Suprapubic skin (tissue), 4 donors: ENCODE results near the gene TOR2A. TPM values are rescaled to one million over a fixed set of nuclear protein-coding genes. Genes with fewer than 3 reads are reported as not detected.

Experiments used
- DNase-seq, 2 donors: peaks; one replicate each; pipeline ENCODE4 v3.0.0-alpha.2; 2019; ENCODE audit warnings: low spot score in 2 of 2
- H3K27ac ChIP-seq: fragments of 200-600 bp; sonication (generic); one replicate; pipeline ENCODE4 v1.5.1; 2019
- H3K27me3 ChIP-seq: fragments of 200-600 bp; sonication (generic); one replicate; pipeline ENCODE4 v1.5.1; 2019
- H3K36me3 ChIP-seq: fragments of 200-600 bp; sonication (generic); one replicate; pipeline ENCODE4 v1.5.1; 2019
- H3K4me1 ChIP-seq: fragments of 200-600 bp; sonication (generic); one replicate; pipeline ENCODE4 v1.5.1; 2019
- H3K4me3 ChIP-seq: fragments of 200-600 bp; sonication (generic); one replicate; pipeline ENCODE4 v1.5.1; 2019; ENCODE audit warnings: mild to moderate bottlenecking
- H3K9me3 ChIP-seq: fragments of 200-600 bp; sonication (generic); one replicate; pipeline ENCODE4 v1.5.1; 2019
- EP300 ChIP-seq: sonication (generic); formaldehyde crosslinking; IDR thresholded peaks from one replicate; pipeline ENCODE4 v1.6.1; 2017; ENCODE audit warnings: antibody characterized with exemption
- POLR2A ChIP-seq, 2 donors: fragments of 450-650 bp; IDR thresholded peaks; one replicate each; pipeline ENCODE4 v1.6.1; 2017; ENCODE audit warnings: antibody characterized with exemption in 2 of 2, mild to moderate bottlenecking in 2 of 2, moderate library complexity in 2 of 2
- POLR2AphosphoS5 ChIP-seq, 3 donors: sonication (generic); formaldehyde crosslinking; IDR thresholded peaks; one replicate each; pipeline ENCODE4 v1.6.1; 2017; ENCODE audit warnings: antibody characterized with exemption in 3 of 3
- WGBS: methylation state at CpG from one replicate; pipeline ENCODE4 v1.1.5; 2018; 5-methylcytosine and 5-hydroxymethylcytosine counted together
- total RNA-seq, 4 donors: library from RNA; depleted of rRNA; stranded (reverse); fragments of >200 nt; gene quantifications; one replicate each; pipeline ENCODE4 v1.1.0, GENCODE V29; 2016
- TF ChIP-seq, protein P1 (sequence below), 2 donors: fragments of 200-600 bp in 1 of 2; fragments of 450-650 bp in 1 of 2; sonication (generic) in 1 of 2; IDR thresholded peaks; one replicate each; pipeline ENCODE4 v1.5.1; 2016 to 2019; ENCODE audit warnings: antibody characterized with exemption in 2 of 2, mild to moderate bottlenecking in 1 of 2, moderate library complexity in 1 of 2

TOR2A gene
- total RNA-seq, 4 donors from 2014 or later: 16.1 to 24.3 (median 19.3) TPM

DNA sequence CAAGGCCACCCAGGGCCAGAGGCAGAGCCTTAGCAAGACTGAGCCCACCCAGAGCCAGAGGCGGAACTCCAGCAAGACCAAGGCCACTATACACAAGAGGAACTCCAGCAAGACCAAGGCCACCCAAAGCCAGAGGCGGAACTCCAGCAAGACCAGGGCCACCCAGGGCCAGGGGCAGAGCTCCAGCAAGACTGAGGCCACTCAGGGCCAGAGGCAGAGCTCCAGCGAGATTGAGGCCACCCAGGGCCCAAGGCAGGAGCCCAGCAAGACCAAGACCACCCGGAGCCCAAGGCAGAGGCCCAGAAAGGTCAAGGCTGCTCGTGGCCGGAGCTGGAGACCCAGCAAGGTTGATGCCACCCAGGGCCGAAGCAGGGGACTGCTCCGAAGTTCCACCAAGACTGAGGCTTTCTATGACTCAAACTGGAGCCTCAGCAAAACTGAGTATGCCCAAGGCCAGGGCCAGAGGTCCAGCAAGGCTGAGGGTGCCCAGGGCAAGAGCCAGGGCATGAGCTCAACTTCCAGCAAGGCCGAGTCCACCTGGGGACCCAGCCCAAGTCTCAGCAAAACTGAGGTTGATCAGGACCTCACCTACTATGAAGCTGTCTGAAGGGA is 4.2 kb downstream of the TOR2A start:
- Histone ChIP-seq H3K27me3 (no peaks in the 10 kb centered on the region), H3K4me1 (peaks cover 17% of the 10 kb centered on the region), H3K27ac (no peak overlapping the region), H3K4me3 (no peak overlapping the region), H3K9me3 (no peaks in the 10 kb centered on the region), H3K36me3 (peaks cover 30% of the 10 kb centered on the region)
- WGBS: 93% methylated on average over 3 of the region's 9 CpGs
- DNase-seq: no peak
- TF ChIP-seq POLR2AphosphoS5 (IDR thresholded peaks at IDR 0.05) (no peak), EP300 (no peak), POLR2A (IDR thresholded peaks at IDR 0.05) (no peak)
- TF ChIP-seq, protein P1, sequence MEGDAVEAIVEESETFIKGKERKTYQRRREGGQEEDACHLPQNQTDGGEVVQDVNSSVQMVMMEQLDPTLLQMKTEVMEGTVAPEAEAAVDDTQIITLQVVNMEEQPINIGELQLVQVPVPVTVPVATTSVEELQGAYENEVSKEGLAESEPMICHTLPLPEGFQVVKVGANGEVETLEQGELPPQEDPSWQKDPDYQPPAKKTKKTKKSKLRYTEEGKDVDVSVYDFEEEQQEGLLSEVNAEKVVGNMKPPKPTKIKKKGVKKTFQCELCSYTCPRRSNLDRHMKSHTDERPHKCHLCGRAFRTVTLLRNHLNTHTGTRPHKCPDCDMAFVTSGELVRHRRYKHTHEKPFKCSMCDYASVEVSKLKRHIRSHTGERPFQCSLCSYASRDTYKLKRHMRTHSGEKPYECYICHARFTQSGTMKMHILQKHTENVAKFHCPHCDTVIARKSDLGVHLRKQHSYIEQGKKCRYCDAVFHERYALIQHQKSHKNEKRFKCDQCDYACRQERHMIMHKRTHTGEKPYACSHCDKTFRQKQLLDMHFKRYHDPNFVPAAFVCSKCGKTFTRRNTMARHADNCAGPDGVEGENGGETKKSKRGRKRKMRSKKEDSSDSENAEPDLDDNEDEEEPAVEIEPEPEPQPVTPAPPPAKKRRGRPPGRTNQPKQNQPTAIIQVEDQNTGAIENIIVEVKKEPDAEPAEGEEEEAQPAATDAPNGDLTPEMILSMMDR (IDR thresholded peaks at IDR 0.05): no peak

DNA sequence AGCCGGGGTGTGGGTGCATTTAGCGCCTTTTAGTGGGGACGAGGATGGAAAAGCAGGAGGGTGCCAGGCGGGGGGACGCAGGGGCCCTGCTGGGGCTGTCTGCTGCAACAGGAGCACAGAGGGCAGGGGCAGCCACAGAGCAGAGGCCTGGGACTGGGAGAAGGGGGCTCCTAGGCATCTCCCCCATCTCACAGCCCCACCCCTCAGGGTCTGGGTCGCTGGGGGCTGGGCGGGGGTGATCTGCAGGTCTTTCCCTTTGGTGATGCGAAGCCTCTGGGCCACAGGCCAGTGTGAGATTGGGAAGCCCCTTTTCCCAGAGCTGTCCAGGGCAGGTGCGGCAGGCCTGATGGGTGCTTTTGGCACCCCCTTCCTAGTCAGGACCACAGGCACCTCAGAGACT is 4.8 kb downstream of the TOR2A start:
- TF ChIP-seq EP300 (no peak), POLR2A (IDR thresholded peaks at IDR 0.05) (no peak), POLR2AphosphoS5 (IDR thresholded peaks at IDR 0.05) (no peak)
- TF ChIP-seq, protein P1 (IDR thresholded peaks at IDR 0.05): no peak
- Histone ChIP-seq H3K4me1 (peaks cover 12% of the 10 kb centered on the region), H3K36me3 (peaks cover 30% of the 10 kb centered on the region), H3K27me3 (no peaks in the 10 kb centered on the region), H3K4me3 (no peak overlapping the region), H3K27ac (no peak overlapping the region), H3K9me3 (no peaks in the 10 kb centered on the region)
- 92% methylated on average over 4 of the region's 9 CpGs for WGBS
- no peak for DNase-seq

DNA sequence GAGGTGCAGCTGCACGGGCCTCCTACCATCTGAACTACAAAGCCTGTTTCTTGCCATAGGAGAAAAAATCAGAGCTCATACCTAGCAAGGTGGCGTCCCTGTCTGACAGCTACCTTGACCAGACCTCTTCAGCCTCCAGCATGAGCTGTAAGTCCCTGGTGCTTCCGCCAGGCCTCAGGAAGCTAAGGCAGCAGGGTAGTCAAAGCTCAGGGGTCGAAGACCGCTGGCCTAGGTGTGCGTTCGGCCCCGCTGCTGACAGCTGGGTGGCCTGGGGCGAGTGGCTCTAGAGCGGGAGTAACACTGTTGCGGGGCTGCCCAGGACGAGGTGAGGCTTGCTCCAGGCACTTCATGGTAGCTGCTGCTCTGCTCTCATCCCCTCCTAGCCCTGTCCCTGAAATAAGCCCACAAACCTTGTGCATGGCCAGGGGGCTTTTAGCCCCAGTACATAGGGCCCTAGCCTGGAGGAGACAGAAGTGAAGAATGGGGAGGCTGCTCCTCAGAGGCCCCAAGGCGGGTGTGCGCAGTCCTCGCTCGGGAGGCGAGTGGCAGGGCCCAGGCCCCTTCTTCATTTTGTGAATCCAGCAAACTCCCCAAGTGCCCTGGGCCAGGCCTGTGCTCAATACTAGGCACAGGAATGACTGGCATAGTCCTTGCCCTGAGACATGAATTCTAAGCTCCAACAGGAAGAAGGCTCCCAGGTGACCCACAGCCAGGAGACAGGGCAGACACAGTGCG is 5.4 kb downstream of the TOR2A start:
- peaks cover 30% of the 10 kb centered on the region for H3K36me3 ChIP-seq
- no peak overlapping the region for H3K4me3 ChIP-seq
- no peak overlapping the region for H3K27ac ChIP-seq
- DNase-seq: no peak
- TF ChIP-seq POLR2A (IDR thresholded peaks at IDR 0.05) (no peak), POLR2AphosphoS5 (IDR thresholded peaks at IDR 0.05) (no peak), EP300 (no peak)
- TF ChIP-seq, protein P1 (IDR thresholded peaks at IDR 0.05): no peak
- H3K4me1 ChIP-seq: peaks cover 15% of the 10 kb centered on the region
- H3K9me3 ChIP-seq: no peaks in the 10 kb centered on the region
- 97% methylated on average over 6 of the region's 18 CpGs for WGBS
- H3K27me3 ChIP-seq: no peaks in the 10 kb centered on the region

DNA sequence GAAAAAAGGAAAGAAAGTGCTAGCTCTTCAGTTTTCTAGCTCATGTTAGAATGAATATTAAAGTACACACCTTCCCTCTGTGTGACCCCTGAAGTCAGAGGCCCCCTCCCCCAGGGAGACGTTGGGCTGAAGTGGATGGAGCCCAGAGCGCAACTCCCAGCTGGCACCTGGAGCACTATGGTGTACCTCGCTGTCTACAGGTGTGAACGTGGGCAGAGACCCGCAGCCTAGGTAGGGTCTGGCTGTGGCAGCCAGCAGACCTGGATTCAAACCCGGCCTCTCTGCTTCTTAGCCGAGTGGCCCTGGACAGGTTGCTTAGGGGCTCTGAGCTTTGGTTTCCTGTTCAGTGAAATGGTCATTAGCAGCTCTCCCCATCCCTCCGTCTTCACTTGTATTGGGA is 6.3 kb downstream of the TOR2A start:
- Histone ChIP-seq H3K27me3 (no peaks in the 10 kb centered on the region), H3K27ac (no peak overlapping the region), H3K4me3 (no peak overlapping the region), H3K4me1 (peaks cover 15% of the 10 kb centered on the region), H3K36me3 (peaks cover 30% of the 10 kb centered on the region), H3K9me3 (no peaks in the 10 kb centered on the region)
- WGBS: 90% methylated on average over 7 of the region's 8 CpGs
- no peak for TF ChIP-seq POLR2A (IDR thresholded peaks at IDR 0.05)
- no peak for TF ChIP-seq EP300
- TF ChIP-seq POLR2AphosphoS5 (IDR thresholded peaks at IDR 0.05): no peak
- TF ChIP-seq, protein P1 (IDR thresholded peaks at IDR 0.05): no peak
- no peak for DNase-seq

DNA sequence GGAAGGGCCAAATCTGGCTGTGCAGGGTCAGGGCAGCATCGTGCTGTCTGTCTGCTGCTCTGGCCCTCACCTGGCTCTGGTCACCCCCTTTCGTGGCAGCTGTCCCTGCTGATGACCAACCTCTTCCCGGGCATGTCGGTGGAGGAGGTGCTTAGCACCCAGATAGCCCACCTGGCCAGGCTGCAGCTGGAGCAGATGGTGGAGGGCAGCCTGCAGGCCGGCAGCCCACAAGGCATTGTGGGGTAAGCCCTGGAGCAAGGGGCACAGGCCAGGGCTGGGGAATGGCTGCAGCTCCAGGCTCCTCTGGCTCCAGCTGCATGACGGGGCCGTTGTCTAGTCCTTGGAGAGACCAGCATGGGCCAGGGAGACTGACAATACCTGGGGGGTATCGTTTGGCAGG is 8.2 kb downstream of the TOR2A start:
- no peaks in the 10 kb centered on the region for H3K9me3 ChIP-seq
- TF ChIP-seq POLR2A (IDR thresholded peaks at IDR 0.05): no peak
- TF ChIP-seq, protein P1 (IDR thresholded peaks at IDR 0.05): no peak
- no peak for TF ChIP-seq POLR2AphosphoS5 (IDR thresholded peaks at IDR 0.05)
- TF ChIP-seq EP300: no peak
- H3K36me3 ChIP-seq: peaks cover 18% of the 10 kb centered on the region
- no peak overlapping the region for H3K4me3 ChIP-seq
- H3K4me1 ChIP-seq: peaks cover 21% of the 10 kb centered on the region
- H3K27ac ChIP-seq: no peak overlapping the region
- DNase-seq: no peak
- 50% methylated on average over 2 of the region's 8 CpGs for WGBS
- H3K27me3 ChIP-seq: no peaks in the 10 kb centered on the region
